ENCODE measurements around the gene TYK2.

GRCh38 chr19:10305139-10305806, 75.1 kb downstream of the TYK2 start:
- TF ChIP-seq CTCF (IDR thresholded peaks at IDR 0.05), result no peak
- TF ChIP-seq POLR2A (IDR thresholded peaks at IDR 0.05), result no peak
- no peak for TF ChIP-seq EP300 (IDR thresholded peaks at IDR 0.05)

Data from ovary (tissue), 3 donors.